Nephron (organoid): Measurements from ENCODE around the gene SH2D7.
A peak's percentile ranks its signal among the peaks of the same experiment; 100 is the strongest.

Experiments
- H3K27ac Mint-ChIP-seq, 3 experiments: 2 replicates each; pipeline ENCODE4 v1.8.0; 2020; ENCODE audit warnings: mixed read lengths in 3 of 3, mild to moderate bottlenecking in 2 of 3, moderate library complexity in 1 of 3
- H3K27me3 Mint-ChIP-seq: 2 replicates; pipeline ENCODE4 v1.8.0; 2021; ENCODE audit warnings: low read depth, mild to moderate bottlenecking, moderate library complexity, mixed read lengths
- H3K36me3 Mint-ChIP-seq: 2 replicates; pipeline ENCODE4 v1.8.0; 2020; ENCODE audit warnings: low read depth, mixed read lengths
- H3K4me1 Mint-ChIP-seq: 2 replicates; pipeline ENCODE4 v1.8.0; 2020; ENCODE audit warnings: mixed read lengths
- H3K4me3 Mint-ChIP-seq, 3 experiments: 2 replicates each; pipeline ENCODE4 v1.8.0; 2020; ENCODE audit warnings: mild to moderate bottlenecking in 3 of 3, mixed read lengths in 3 of 3, moderate library complexity in 2 of 3
- H3K9me3 Mint-ChIP-seq: 2 replicates; pipeline ENCODE4 v1.8.0; 2020; ENCODE audit warnings: mixed read lengths
- CTCF ChIP-seq, 3 experiments: fragments of 200-600 bp; sonication (generic); IDR thresholded peaks; one replicate each; pipeline ENCODE4 v1.5.0; 2021; ENCODE audit warnings: antibody characterized with exemption in 3 of 3; ENCODE audit not compliant: unreplicated experiment in 3 of 3

The SH2D7 gene

GRCh38 chr15:78063217-78063616 is 29.1 kb upstream of the SH2D7 start:
- no peaks in the 10 kb centered on the region for H3K36me3 Mint-ChIP-seq
- H3K4me1 Mint-ChIP-seq: peaks cover 37% of the 10 kb centered on the region
- H3K27ac Mint-ChIP-seq: peak overlapping the region in 1 of 3 experiments; percentile 28
- H3K9me3 Mint-ChIP-seq: no peaks in the 10 kb centered on the region
- no peak overlapping the region for H3K4me3 Mint-ChIP-seq
- TF ChIP-seq CTCF (IDR thresholded peaks at IDR 0.05; ENCODE audit: unreplicated experiment in 3 of 3): no peak
- H3K27me3 Mint-ChIP-seq: no peaks in the 10 kb centered on the region

GRCh38 chr15:78063970-78064385 is 28.4 kb upstream of the SH2D7 start:
- Mint-ChIP-seq H3K9me3 (no peaks in the 10 kb centered on the region), H3K27ac (no peak overlapping the region), H3K36me3 (no peaks in the 10 kb centered on the region), H3K4me3 (no peak overlapping the region), H3K4me1 (peaks cover 29% of the 10 kb centered on the region), H3K27me3 (no peaks in the 10 kb centered on the region)
- TF ChIP-seq CTCF (IDR thresholded peaks at IDR 0.05; ENCODE audit: unreplicated experiment in 3 of 3): no peak

- Mint-ChIP-seq H3K4me3 (no peak overlapping the region), H3K36me3 (no peaks in the 10 kb centered on the region), H3K9me3 (no peaks in the 10 kb centered on the region), H3K27ac (no peak overlapping the region), H3K27me3 (no peaks in the 10 kb centered on the region), H3K4me1 (peaks cover 24% of the 10 kb centered on the region)
- no peak for TF ChIP-seq CTCF (IDR thresholded peaks at IDR 0.05; ENCODE audit: unreplicated experiment in 3 of 3)
These were observed 27.8 kb upstream of the SH2D7 start for GRCh38 chr15:78064544-78064943.

- TF ChIP-seq CTCF (IDR thresholded peaks at IDR 0.05; ENCODE audit: unreplicated experiment in 3 of 3): no peak
- peaks cover 18% of the 10 kb centered on the region for H3K4me1 Mint-ChIP-seq
- H3K36me3 Mint-ChIP-seq: no peaks in the 10 kb centered on the region
- no peak overlapping the region for H3K4me3 Mint-ChIP-seq
- no peak overlapping the region for H3K27ac Mint-ChIP-seq
- no peaks in the 10 kb centered on the region for H3K27me3 Mint-ChIP-seq
- H3K9me3 Mint-ChIP-seq: no peaks in the 10 kb centered on the region
These were observed 27.0 kb upstream of the SH2D7 start for GRCh38 chr15:78065284-78065872.

- Mint-ChIP-seq H3K4me1 (peaks cover 18% of the 10 kb centered on the region), H3K36me3 (no peaks in the 10 kb centered on the region), H3K27me3 (no peaks in the 10 kb centered on the region), H3K4me3 (peak overlapping the region in 1 of 3 experiments; percentile 52), H3K9me3 (no peaks in the 10 kb centered on the region), H3K27ac (peak overlapping the region in 1 of 3 experiments; percentile 82)
- no peak for TF ChIP-seq CTCF (IDR thresholded peaks at IDR 0.05; ENCODE audit: unreplicated experiment in 3 of 3)
These were observed 26.1 kb upstream of the SH2D7 start for GRCh38 chr15:78065973-78066946.
